SK-N-SH treated with all-trans-retinoic acid at 6 μM for 48 hours (cell line): ENCODE results near the gene ATP11A.

Experiments
- ESRRG ChIP-seq: fragments of 250-450 bp; sonication (Bioruptor Pico); IDR thresholded peaks from 2 replicates; pipeline ENCODE4 v1.6.1; 2021; ENCODE audit warnings: mild to moderate bottlenecking
- GLIS3 ChIP-seq: fragments of 250-450 bp; sonication (Bioruptor Pico); IDR thresholded peaks from 2 replicates; pipeline ENCODE4 v1.5.0; 2020; ENCODE audit warnings: mild to moderate bottlenecking, moderate library complexity
- OSR1 ChIP-seq: fragments of 250-450 bp; sonication (Bioruptor Pico); IDR thresholded peaks from 2 replicates; pipeline ENCODE4 v1.8.0; 2022; ENCODE audit warnings: moderate library complexity, mild to moderate bottlenecking, inconsistent platforms
- PATZ1 ChIP-seq: fragments of 250-450 bp; sonication (Bioruptor Pico); IDR thresholded peaks from 2 replicates; pipeline ENCODE4 v1.8.0; 2020; ENCODE audit warnings: mild to moderate bottlenecking, moderate library complexity, borderline replicate concordance
- PPARA ChIP-seq: fragments of 250-450 bp; sonication (Bioruptor Pico); IDR thresholded peaks from 2 replicates; pipeline ENCODE4 v1.5.0; 2020; ENCODE audit warnings: mild to moderate bottlenecking, borderline replicate concordance
- TCF4 ChIP-seq: fragments of 250-450 bp; sonication (Bioruptor Pico); IDR thresholded peaks from 2 replicates; pipeline ENCODE4 v1.8.0; 2021; ENCODE audit warnings: mild to moderate bottlenecking, moderate library complexity, borderline replicate concordance
- TOX ChIP-seq: fragments of 250-450 bp; sonication (Bioruptor Pico); IDR thresholded peaks from 2 replicates; pipeline ENCODE4 v1.8.0; 2021; ENCODE audit warnings: mild to moderate bottlenecking, moderate library complexity, borderline replicate concordance
- ZC3H10 ChIP-seq: fragments of 250-450 bp; sonication (Bioruptor Pico); IDR thresholded peaks from 2 replicates; pipeline ENCODE4 v1.5.1; 2021; ENCODE audit warnings: mild to moderate bottlenecking, moderate library complexity
- ZFP3 ChIP-seq: fragments of 250-450 bp; sonication (Bioruptor Pico); IDR thresholded peaks from 2 replicates; pipeline ENCODE4 v1.5.0; 2020; ENCODE audit warnings: mild to moderate bottlenecking, moderate library complexity
- ZFP30 ChIP-seq: fragments of 450-650 bp; formaldehyde crosslinking; IDR thresholded peaks from 2 replicates; pipeline ENCODE4 v1.5.0; 2022; ENCODE audit warnings: mild to moderate bottlenecking, moderate library complexity
- TF ChIP-seq, protein P1 (sequence below): fragments of 250-450 bp; sonication (Bioruptor Pico); IDR thresholded peaks from 2 replicates; pipeline ENCODE4 v1.5.1; 2020; ENCODE audit warnings: low read depth, mild to moderate bottlenecking, moderate library complexity

- no peak for TF ChIP-seq PPARA (CRISPR knock-in tag)
- TF ChIP-seq ZFP3, result no peak
- TF ChIP-seq ZC3H10, result no peak
- TF ChIP-seq, protein P1, sequence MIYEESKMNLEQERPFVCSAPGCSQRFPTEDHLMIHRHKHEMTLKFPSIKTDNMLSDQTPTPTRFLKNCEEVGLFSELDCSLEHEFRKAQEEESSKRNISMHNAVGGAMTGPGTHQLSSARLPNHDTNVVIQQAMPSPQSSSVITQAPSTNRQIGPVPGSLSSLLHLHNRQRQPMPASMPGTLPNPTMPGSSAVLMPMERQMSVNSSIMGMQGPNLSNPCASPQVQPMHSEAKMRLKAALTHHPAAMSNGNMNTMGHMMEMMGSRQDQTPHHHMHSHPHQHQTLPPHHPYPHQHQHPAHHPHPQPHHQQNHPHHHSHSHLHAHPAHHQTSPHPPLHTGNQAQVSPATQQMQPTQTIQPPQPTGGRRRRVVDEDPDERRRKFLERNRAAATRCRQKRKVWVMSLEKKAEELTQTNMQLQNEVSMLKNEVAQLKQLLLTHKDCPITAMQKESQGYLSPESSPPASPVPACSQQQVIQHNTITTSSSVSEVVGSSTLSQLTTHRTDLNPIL (CRISPR knock-in tag), result no peak
- no peak for TF ChIP-seq PATZ1 (CRISPR knock-in tag)
- no peak for TF ChIP-seq ZFP30 (CRISPR knock-in tag)
- TF ChIP-seq TCF4 (CRISPR knock-in tag), result no peak
- TF ChIP-seq ESRRG (CRISPR knock-in tag), result no peak
- TF ChIP-seq OSR1 (CRISPR knock-in tag), result no peak
- TF ChIP-seq TOX (CRISPR knock-in tag), result no peak
- no peak for TF ChIP-seq GLIS3 (CRISPR knock-in tag)
These were observed 82.7 kb downstream of the ATP11A start for GRCh38 chr13:112772539-112772909.
